ENCODE measurements around the gene NUDT2.
"Not testable (repeated sequence)": the region's sequence is repeated elsewhere in the genome, so short reads cannot be mapped to it uniquely, and the experiment has no call there.

The NUDT2 gene

GRCh38 chr9:34328987-34329832 is at the start of gene NUDT2, which contains the start of gene KIF24:
NUDT2 (plus strand) TSS chr9:34329569; CDS start chr9:34339040, 9,471 bp downstream.
KIF24 (minus strand) TSS chr9:34329268; CDS start chr9:34311346, 17,922 bp downstream.
- peak; percentile 95 for DNase-seq

GRCh38 chr9:34282096-34282495 is 47.3 kb upstream of the NUDT2 start:
- no peak for DNase-seq

- DNase-seq, result no peak
Observed at GRCh38 chr9:34289159-34289558, 40.2 kb upstream of the NUDT2 start.

GRCh38 chr9:34291023-34291422 is 38.3 kb upstream of the NUDT2 start:
- DNase-seq, result no peak

GRCh38 chr9:34291423-34291822 is 37.9 kb upstream of the NUDT2 start:
- no peak for DNase-seq

- DNase-seq, result no peak
Observed at GRCh38 chr9:34292552-34292951, 36.8 kb upstream of the NUDT2 start.

- DNase-seq, result not testable (repeated sequence)
Observed at GRCh38 chr9:34301064-34301463, 28.3 kb upstream of the NUDT2 start.

GRCh38 chr9:34308316-34308715 is 21.1 kb upstream of the NUDT2 start:
- DNase-seq, result not testable (repeated sequence)

GRCh38 chr9:34310215-34310614 is 19.2 kb upstream of the NUDT2 start:
- no peak for DNase-seq

GRCh38 chr9:34311499-34312185 is 17.7 kb upstream of the NUDT2 start:
- no peak for DNase-seq

GRCh38 chr9:34317436-34317835 is 11.9 kb upstream of the NUDT2 start:
- DNase-seq, result no peak

GRCh38 chr9:34318163-34318790 is 11.1 kb upstream of the NUDT2 start:
- no peak for DNase-seq

- no peak for DNase-seq
Observed at GRCh38 chr9:34321451-34321850, 7.9 kb upstream of the NUDT2 start.

GRCh38 chr9:34322899-34323591 is 6.3 kb upstream of the NUDT2 start:
- DNase-seq, result no peak

- DNase-seq, result no peak
Observed at GRCh38 chr9:34326690-34327089, 2.7 kb upstream of the NUDT2 start.

- DNase-seq, result no peak
Observed at GRCh38 chr9:34328500-34328986, 826 bp upstream of the NUDT2 start.

- no peak for DNase-seq
Observed at GRCh38 chr9:34331196-34331595, 1.8 kb downstream of the NUDT2 start.

GRCh38 chr9:34332076-34332964 is 3.0 kb downstream of the NUDT2 start:
- DNase-seq, result no peak

- DNase-seq, result no peak
Observed at GRCh38 chr9:34333836-34334235, 4.5 kb downstream of the NUDT2 start.

- DNase-seq, result no peak
Observed at GRCh38 chr9:34334337-34334824, 5.0 kb downstream of the NUDT2 start.

- DNase-seq, result no peak
Observed at GRCh38 chr9:34334916-34335315, 5.5 kb downstream of the NUDT2 start.

- DNase-seq, result no peak
Observed at GRCh38 chr9:34335376-34335775, 6.0 kb downstream of the NUDT2 start.

Data from stimulated activated CD8-positive, alpha-beta memory T cell treated with anti-CD3 and anti-CD28 coated beads, Interleukin-4, amount 100 ng/mL, for 48 hours (primary cell).